Measurements from ENCODE around the gene CFAP46. TPM values are rescaled to one million over a fixed set of nuclear protein-coding genes. Genes with fewer than 3 reads are reported as not detected.
"Not testable (repeated sequence)": the region's sequence is repeated elsewhere in the genome, so short reads cannot be mapped to it uniquely, and the experiment has no call there.

The CFAP46 gene
- polyA plus RNA-seq, 1 of the 3 experiments (the other 2 are of a cell fraction) = 3.9 TPM

GRCh38 chr10:132930701-132931100, 11.7 kb downstream of the CFAP46 start:
- H3K36me3 ChIP-seq (replicated peaks in 1 of 2; ENCODE audit: control insufficient read depth in 1 of 2, insufficient read depth in 2 of 2, low read length in 1 of 2); H2AFZ ChIP-seq (ENCODE audit: low read depth); H3K4me2 ChIP-seq; H3K27me3 ChIP-seq (ENCODE audit: insufficient read depth); DNase-seq; H3F3A ChIP-seq (replicated peaks; ENCODE audit: insufficient read depth); CTCF ChIA-PET; H3K4me3 ChIP-seq (ENCODE audit: low read depth in 2 of 2, low read length in 1 of 2); H3K9me3 ChIP-seq; H3K9me2 ChIP-seq; POLR2A ChIA-PET; H4K20me1 ChIP-seq (ENCODE audit: insufficient read depth); H3K79me2 ChIP-seq (ENCODE audit: insufficient read depth); H3K9ac ChIP-seq; H3K4me1 ChIP-seq (ENCODE audit: control insufficient read depth in 1 of 2, insufficient read depth in 2 of 2, low read depth in 1 of 2, low read length in 1 of 2); H3K27ac ChIP-seq (ENCODE audit: low read depth in 2 of 2, low read length in 1 of 2): not testable (repeated sequence)
- 63% methylated on average over 2 of the region's 3 CpGs for WGBS (ENCODE audit: low lambda C conversion rate)

GRCh38 chr10:132929953-132930548, 12.3 kb downstream of the CFAP46 start:
- no peak overlapping the region for H2AFZ ChIP-seq (ENCODE audit: low read depth)
- H3K79me2 ChIP-seq (ENCODE audit: insufficient read depth) = no peaks in the 10 kb centered on the region
- CTCF ChIA-PET = no interaction called here
- H3K9me3 ChIP-seq = no peaks in the 10 kb centered on the region
- H3K9me2 ChIP-seq = no peaks in the 10 kb centered on the region
- no peak overlapping the region for H3K4me3 ChIP-seq (ENCODE audit: low read depth in 2 of 2, low read length in 1 of 2)
- no peaks in the 10 kb centered on the region for H3K36me3 ChIP-seq (replicated peaks in 1 of 2; ENCODE audit: control insufficient read depth in 1 of 2, insufficient read depth in 2 of 2, low read length in 1 of 2)
- WGBS (ENCODE audit: low lambda C conversion rate) = 73% methylated on average over 7 of the region's 10 CpGs
- H3F3A ChIP-seq (replicated peaks; ENCODE audit: insufficient read depth) = no peaks in the 10 kb centered on the region
- no peaks in the 10 kb centered on the region; a peak in 1 of 4 replicates for H3K4me1 ChIP-seq (ENCODE audit: control insufficient read depth in 1 of 2, insufficient read depth in 2 of 2, low read depth in 1 of 2, low read length in 1 of 2)
- no peaks in the 10 kb centered on the region for H3K27me3 ChIP-seq (ENCODE audit: insufficient read depth)
- DNase-seq = no peak
- TF ChIP-seq CHD2 (IDR thresholded peaks at IDR 0.05; ENCODE audit: low read length, partially characterized antibody) (no peak), JUND (IDR thresholded peaks at IDR 0.05) (no peak), USF2 (IDR thresholded peaks at IDR 0.05; ENCODE audit: borderline replicate concordance, low read depth, low read length) (no peak), GABPA (IDR thresholded peaks at IDR 0.05; ENCODE audit: low read depth) (no peak), IRF3 (IDR thresholded peaks at IDR 0.05; ENCODE audit: low read depth, low read length) (no peak), NFIC (IDR thresholded peaks at IDR 0.05; ENCODE audit: borderline replicate concordance) (no peak), MXI1 (IDR thresholded peaks at IDR 0.05; ENCODE audit: low read depth, low read length) (no peak), RAD21 (IDR thresholded peaks at IDR 0.05; ENCODE audit: low read length) (no peak), EP300 (IDR thresholded peaks at IDR 0.05; ENCODE audit: borderline replicate concordance in 1 of 2, low read depth in 1 of 2, low read length in 1 of 2) (no peak), FOSL2 (IDR thresholded peaks at IDR 0.05; ENCODE audit: borderline replicate concordance, low read depth) (no peak), SMC3 (IDR thresholded peaks at IDR 0.05; ENCODE audit: low read depth, low read length) (no peak), EZH2phosphoT487 (IDR thresholded peaks at IDR 0.05; ENCODE audit: borderline replicate concordance, low read depth) (no peak)
- no peaks in the 10 kb centered on the region for H4K20me1 ChIP-seq (ENCODE audit: insufficient read depth)
- POLR2A ChIA-PET = no interaction called here
- H3K27ac ChIP-seq (ENCODE audit: low read depth in 2 of 2, low read length in 1 of 2) = no peak overlapping the region
- H3K9ac ChIP-seq = no peak overlapping the region
- H3K4me2 ChIP-seq = no peak overlapping the region
